Activated CD4-positive, alpha-beta T cell treated with anti-CD3 and anti-CD28 coated beads for 48 hours (primary cell): ENCODE measurements around the gene NFIA.

Experiments
- DNase-seq: peaks from one replicate; pipeline ENCODE4 v3.0.0-alpha.2; 2020

NFIA gene

GRCh38 chr1:61282387-61282786 lies 200.0 kb downstream of the NFIA start:
- no peak for DNase-seq

- no peak for DNase-seq
These were observed 202.0 kb downstream of the NFIA start for GRCh38 chr1:61284248-61284854.

- no peak for DNase-seq
These were observed 202.6 kb downstream of the NFIA start for GRCh38 chr1:61284936-61285335.

- no peak for DNase-seq
These were observed 203.1 kb downstream of the NFIA start for GRCh38 chr1:61285371-61285885.

- no peak for DNase-seq
These were observed 204.7 kb downstream of the NFIA start for GRCh38 chr1:61287014-61287413.

GRCh38 chr1:61287734-61288133 lies 205.4 kb downstream of the NFIA start:
- no peak for DNase-seq

- DNase-seq = no peak
These were observed 207.1 kb downstream of the NFIA start for GRCh38 chr1:61289232-61290098.

GRCh38 chr1:61290525-61290924 lies 208.2 kb downstream of the NFIA start:
- no peak for DNase-seq

- no peak for DNase-seq
These were observed 210.8 kb downstream of the NFIA start for GRCh38 chr1:61293197-61293596.

- no peak for DNase-seq
These were observed 211.7 kb downstream of the NFIA start for GRCh38 chr1:61293986-61294504.

GRCh38 chr1:61294930-61295329 lies 212.6 kb downstream of the NFIA start:
- DNase-seq = no peak

GRCh38 chr1:61295818-61296537 lies 213.6 kb downstream of the NFIA start:
- no peak for DNase-seq

- DNase-seq = no peak
These were observed 215.5 kb downstream of the NFIA start for GRCh38 chr1:61297887-61298286.

- no peak for DNase-seq
These were observed 217.1 kb downstream of the NFIA start for GRCh38 chr1:61299463-61299862.

GRCh38 chr1:61300899-61301298 lies 218.5 kb downstream of the NFIA start:
- DNase-seq = no peak

- DNase-seq = peak; percentile 40
These were observed 219.7 kb downstream of the NFIA start for GRCh38 chr1:61301824-61302657.

- DNase-seq = no peak
These were observed 225.2 kb downstream of the NFIA start for GRCh38 chr1:61307422-61308142.

- no peak for DNase-seq
These were observed 227.7 kb downstream of the NFIA start for GRCh38 chr1:61310057-61310456.

GRCh38 chr1:61310538-61310937 lies 228.2 kb downstream of the NFIA start:
- no peak for DNase-seq

- DNase-seq = no peak
These were observed 231.6 kb downstream of the NFIA start for GRCh38 chr1:61313906-61314422.

GRCh38 chr1:61315011-61315410 lies 232.7 kb downstream of the NFIA start:
- no peak for DNase-seq
